ENCODE results near the gene MAGEF1. TPM values are rescaled to one million over a fixed set of nuclear protein-coding genes. Genes with fewer than 3 reads are reported as not detected.

The MAGEF1 gene
- total RNA-seq, 4 donors from 2014 or later: 10.3 to 16.5 (median 12.3) TPM

GRCh38 chr3:184756151-184757021 is 44.5 kb upstream of the MAGEF1 start:
- TF ChIP-seq, protein P1, sequence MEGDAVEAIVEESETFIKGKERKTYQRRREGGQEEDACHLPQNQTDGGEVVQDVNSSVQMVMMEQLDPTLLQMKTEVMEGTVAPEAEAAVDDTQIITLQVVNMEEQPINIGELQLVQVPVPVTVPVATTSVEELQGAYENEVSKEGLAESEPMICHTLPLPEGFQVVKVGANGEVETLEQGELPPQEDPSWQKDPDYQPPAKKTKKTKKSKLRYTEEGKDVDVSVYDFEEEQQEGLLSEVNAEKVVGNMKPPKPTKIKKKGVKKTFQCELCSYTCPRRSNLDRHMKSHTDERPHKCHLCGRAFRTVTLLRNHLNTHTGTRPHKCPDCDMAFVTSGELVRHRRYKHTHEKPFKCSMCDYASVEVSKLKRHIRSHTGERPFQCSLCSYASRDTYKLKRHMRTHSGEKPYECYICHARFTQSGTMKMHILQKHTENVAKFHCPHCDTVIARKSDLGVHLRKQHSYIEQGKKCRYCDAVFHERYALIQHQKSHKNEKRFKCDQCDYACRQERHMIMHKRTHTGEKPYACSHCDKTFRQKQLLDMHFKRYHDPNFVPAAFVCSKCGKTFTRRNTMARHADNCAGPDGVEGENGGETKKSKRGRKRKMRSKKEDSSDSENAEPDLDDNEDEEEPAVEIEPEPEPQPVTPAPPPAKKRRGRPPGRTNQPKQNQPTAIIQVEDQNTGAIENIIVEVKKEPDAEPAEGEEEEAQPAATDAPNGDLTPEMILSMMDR (IDR thresholded peaks at IDR 0.05; ENCODE audit: low read depth): no peak

GRCh38 chr3:184755315-184755731 is 43.5 kb upstream of the MAGEF1 start:
- TF ChIP-seq, protein P1 (IDR thresholded peaks at IDR 0.05; ENCODE audit: low read depth): no peak

GRCh38 chr3:184752361-184752760 is 40.5 kb upstream of the MAGEF1 start:
- TF ChIP-seq, protein P1 (IDR thresholded peaks at IDR 0.05; ENCODE audit: low read depth): no peak

- TF ChIP-seq, protein P1 (IDR thresholded peaks at IDR 0.05; ENCODE audit: low read depth): no peak
Observed at GRCh38 chr3:184751204-184752040, 39.6 kb upstream of the MAGEF1 start.

DNA sequence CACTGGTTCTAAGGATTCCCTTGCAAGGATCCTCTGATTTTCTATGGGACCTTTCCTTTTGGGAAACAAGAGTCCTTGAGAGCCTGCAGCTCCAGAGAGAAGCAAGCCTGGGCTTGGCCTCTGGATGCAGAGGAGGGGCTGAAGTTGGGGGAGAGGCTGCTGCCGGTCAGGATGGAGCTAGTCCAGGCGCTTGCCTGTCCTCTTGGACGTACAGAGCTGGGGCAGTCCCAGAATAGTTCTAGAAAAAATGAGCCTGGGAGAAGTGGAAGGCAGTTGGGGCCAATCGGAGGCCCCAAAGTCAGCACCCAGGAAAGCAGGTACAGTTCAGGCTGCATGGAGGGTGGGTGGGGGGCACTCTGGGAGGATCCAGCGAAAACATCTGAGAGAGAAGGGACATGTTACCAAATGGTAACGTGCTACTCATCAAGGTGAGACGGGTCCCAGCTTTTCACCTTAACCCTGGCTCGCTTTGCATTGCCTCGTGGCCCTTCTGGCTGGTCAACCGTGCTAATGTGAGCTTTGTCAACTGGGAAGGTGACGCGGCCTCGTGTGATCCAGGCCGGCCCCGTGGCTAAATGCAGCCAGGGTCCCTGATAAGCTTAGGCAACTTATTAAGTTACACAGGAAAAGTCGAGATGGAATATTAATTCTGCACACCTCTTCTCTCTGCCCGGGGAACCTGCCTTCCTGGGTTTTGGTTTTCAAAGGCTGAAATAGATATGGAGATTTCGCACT is 38.7 kb upstream of the MAGEF1 start:
- TF ChIP-seq, protein P1 (IDR thresholded peaks at IDR 0.05; ENCODE audit: low read depth): no peak

- TF ChIP-seq, protein P1 (IDR thresholded peaks at IDR 0.05; ENCODE audit: low read depth): no peak
Observed at GRCh38 chr3:184749168-184749744, 37.4 kb upstream of the MAGEF1 start.
